Stimulated activated CD8-positive, alpha-beta memory T cell treated with anti-CD3 and anti-CD28 coated beads, Interleukin-15, amount 100 ng/mL, for 4 hours (primary cell): Measurements from ENCODE around the gene PDZD8.

ENCODE experiments used
- DNase-seq, 2 donors: peaks; one replicate each; pipeline ENCODE4 v3.0.0-alpha.2; 2020; ENCODE audit warnings: low read depth in 2 of 2

Gene PDZD8

GRCh38 chr10:117391436-117392205, 16.4 kb upstream of the PDZD8 start:
- DNase-seq: no peak

GRCh38 chr10:117390420-117390819, 15.2 kb upstream of the PDZD8 start:
- DNase-seq: no peak

GRCh38 chr10:117386805-117387204, 11.6 kb upstream of the PDZD8 start:
- DNase-seq: no peak

- DNase-seq: no peak
Measured at GRCh38 chr10:117382861-117383260, 7.6 kb upstream of the PDZD8 start.

- DNase-seq: no peak
Measured at GRCh38 chr10:117374506-117375359, 507 bp downstream of the PDZD8 start.

GRCh38 chr10:117373823-117374505, 1.3 kb downstream of the PDZD8 start:
- DNase-seq: no peak

GRCh38 chr10:117370205-117370604, 5.0 kb downstream of the PDZD8 start:
- DNase-seq: no peak

- no peak for DNase-seq
Measured at GRCh38 chr10:117367718-117368117, 7.5 kb downstream of the PDZD8 start.

- no peak for DNase-seq
Measured at GRCh38 chr10:117366741-117367140, 8.5 kb downstream of the PDZD8 start.

GRCh38 chr10:117365612-117366011, 9.6 kb downstream of the PDZD8 start:
- no peak for DNase-seq

- DNase-seq: no peak
Measured at GRCh38 chr10:117364110-117364960, 10.9 kb downstream of the PDZD8 start.

- no peak for DNase-seq
Measured at GRCh38 chr10:117363028-117363427, 12.2 kb downstream of the PDZD8 start.

- DNase-seq: no peak
Measured at GRCh38 chr10:117362313-117362712, 12.9 kb downstream of the PDZD8 start.

GRCh38 chr10:117360994-117361667, 14.1 kb downstream of the PDZD8 start:
- no peak for DNase-seq

GRCh38 chr10:117360016-117360415, 15.2 kb downstream of the PDZD8 start:
- no peak for DNase-seq

- no peak for DNase-seq
Measured at GRCh38 chr10:117355072-117355471, 20.2 kb downstream of the PDZD8 start.

- no peak for DNase-seq
Measured at GRCh38 chr10:117353684-117354083, 21.6 kb downstream of the PDZD8 start.

- DNase-seq: no peak
Measured at GRCh38 chr10:117352724-117353123, 22.5 kb downstream of the PDZD8 start.

GRCh38 chr10:117351996-117352395, 23.2 kb downstream of the PDZD8 start:
- DNase-seq: no peak

- DNase-seq: no peak
Measured at GRCh38 chr10:117351558-117351957, 23.7 kb downstream of the PDZD8 start.

- no peak for DNase-seq
Measured at GRCh38 chr10:117350909-117351308, 24.3 kb downstream of the PDZD8 start.
